ENCODE data around the gene GNB1L.

GNB1L gene

DNA sequence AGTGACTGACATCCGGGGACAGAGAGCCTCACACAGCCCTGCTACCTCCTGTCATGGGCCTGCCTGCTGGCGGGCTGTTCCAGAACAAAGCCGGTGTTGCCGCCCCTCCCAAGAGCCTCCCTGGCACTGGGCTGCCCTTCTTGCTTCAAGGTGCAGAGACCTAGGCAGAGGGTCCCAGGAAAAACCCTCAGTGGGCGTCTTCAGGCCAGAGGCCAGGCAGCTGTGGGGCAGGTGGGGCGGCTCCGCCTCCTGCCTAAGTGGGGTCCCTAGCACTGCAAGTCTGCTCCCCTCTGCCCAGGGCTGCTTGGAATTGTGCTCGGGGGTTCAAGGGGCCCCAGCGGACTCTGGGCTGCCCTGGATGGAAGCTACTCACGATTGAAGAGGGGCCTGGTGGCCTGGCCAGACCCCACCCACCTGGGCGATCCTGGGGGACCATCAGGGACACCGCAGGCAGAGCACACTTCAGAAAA lies 20.4 kb upstream of the GNB1L start:
- TF ChIP-seq, protein P1, sequence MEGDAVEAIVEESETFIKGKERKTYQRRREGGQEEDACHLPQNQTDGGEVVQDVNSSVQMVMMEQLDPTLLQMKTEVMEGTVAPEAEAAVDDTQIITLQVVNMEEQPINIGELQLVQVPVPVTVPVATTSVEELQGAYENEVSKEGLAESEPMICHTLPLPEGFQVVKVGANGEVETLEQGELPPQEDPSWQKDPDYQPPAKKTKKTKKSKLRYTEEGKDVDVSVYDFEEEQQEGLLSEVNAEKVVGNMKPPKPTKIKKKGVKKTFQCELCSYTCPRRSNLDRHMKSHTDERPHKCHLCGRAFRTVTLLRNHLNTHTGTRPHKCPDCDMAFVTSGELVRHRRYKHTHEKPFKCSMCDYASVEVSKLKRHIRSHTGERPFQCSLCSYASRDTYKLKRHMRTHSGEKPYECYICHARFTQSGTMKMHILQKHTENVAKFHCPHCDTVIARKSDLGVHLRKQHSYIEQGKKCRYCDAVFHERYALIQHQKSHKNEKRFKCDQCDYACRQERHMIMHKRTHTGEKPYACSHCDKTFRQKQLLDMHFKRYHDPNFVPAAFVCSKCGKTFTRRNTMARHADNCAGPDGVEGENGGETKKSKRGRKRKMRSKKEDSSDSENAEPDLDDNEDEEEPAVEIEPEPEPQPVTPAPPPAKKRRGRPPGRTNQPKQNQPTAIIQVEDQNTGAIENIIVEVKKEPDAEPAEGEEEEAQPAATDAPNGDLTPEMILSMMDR (IDR thresholded peaks at IDR 0.05; ENCODE audit: control insufficient read depth, insufficient read depth, low read depth, low read length, missing control alignments), result no peak
- no peak overlapping the region for H3K4me3 ChIP-seq (ENCODE audit: control insufficient read depth, low read depth, low read length)
- DNase-seq (ENCODE audit: low read depth), result no peak

DNA sequence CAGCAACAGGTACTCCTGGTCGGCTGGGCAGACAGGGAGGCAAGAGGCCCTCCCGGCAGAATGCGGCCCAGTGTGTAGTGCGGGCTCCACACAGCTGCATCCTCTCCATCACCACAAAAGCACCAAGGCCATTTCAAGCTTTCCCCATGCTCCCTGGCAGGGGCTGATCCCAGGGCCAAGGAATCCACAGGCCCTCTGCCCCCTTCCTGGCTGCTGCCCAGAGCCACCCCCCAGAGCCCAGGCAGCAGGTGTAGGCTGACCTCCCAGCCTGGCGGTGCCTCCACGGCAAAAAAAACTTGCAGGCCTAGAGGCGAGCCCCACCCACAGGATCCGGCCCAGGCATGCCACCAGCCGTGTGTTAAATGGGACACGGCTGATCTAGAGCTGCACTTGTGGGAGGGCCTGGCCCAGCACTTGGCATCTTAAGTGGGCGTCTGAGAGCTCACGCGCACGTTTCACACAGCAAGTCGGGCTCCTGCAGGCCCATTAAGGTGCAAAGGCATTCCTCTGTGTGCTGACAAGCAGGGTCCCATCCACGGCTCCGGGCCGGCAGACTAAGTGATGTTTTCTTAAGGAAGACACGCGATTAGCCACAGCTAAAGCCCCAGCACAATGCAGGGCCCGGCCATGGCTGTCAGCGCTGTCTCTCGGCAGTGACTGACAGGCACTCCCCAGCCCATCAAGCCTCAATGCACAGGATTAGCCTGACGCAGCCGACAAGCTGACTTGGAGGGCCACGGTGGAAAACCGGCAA lies 19.8 kb upstream of the GNB1L start:
- H3K4me3 ChIP-seq (ENCODE audit: control insufficient read depth, low read depth, low read length), result no peak overlapping the region
- TF ChIP-seq, protein P1 (IDR thresholded peaks at IDR 0.05; ENCODE audit: control insufficient read depth, insufficient read depth, low read depth, low read length, missing control alignments), result no peak
- DNase-seq (ENCODE audit: low read depth), result no peak

DNA sequence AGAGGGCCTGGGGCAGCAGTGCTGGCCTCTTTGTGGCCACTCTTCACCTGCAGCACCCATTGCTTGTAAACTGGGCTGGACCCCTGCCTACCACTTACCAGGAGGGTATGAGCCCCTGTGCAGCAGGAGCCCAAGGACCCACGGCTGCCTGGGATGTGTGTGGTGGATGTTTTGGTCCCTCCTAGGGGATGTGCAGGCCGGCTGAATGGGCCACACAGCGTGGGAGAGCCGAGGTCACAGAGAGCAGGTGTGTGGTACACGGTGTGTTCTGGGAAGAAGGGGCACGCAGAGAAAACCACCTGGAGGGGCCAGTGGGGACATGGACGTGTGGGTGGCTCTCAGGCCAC lies 19.3 kb upstream of the GNB1L start:
- no peak for DNase-seq (ENCODE audit: low read depth)
- TF ChIP-seq, protein P1 (IDR thresholded peaks at IDR 0.05; ENCODE audit: control insufficient read depth, insufficient read depth, low read depth, low read length, missing control alignments), result no peak

DNA sequence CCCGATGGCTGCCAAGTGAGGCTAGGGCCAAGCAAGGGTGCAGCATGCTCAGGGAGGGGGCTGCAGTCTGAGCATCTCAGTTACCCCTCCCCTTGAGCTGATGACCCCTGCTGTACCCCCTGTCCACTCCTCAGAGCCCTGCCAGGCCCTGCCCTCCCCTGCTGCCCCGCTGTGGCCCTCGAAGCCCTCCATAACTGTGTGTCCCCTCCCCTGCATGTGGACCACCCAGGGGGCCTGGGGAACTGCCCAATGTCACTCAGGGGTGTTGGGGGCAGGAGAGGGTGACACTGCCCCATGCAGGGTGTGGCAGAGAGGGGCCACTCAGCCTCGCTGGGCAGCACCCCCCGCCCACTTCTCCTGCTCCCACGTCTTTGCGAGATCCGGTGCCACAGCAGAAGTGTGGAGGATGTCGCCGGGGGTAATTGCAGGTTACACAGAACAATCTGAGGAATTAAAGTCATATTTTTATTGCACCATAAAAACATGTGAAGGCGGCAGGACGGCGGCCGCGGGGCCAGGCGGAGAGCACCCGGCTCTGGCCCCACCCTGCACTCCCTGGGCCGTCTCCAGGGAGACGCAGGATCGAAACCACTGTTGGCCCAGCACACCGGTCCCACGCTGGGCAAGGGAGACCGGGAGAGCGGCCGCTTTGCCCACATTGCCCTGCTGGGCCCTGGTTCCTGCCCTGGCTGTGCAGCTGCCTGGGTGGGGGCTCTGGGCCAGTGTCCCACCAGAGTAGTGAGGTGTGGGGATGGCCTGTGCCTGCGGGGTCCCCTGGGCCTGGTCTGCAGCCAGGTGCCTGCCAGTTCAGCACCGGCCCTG lies 18.7 kb upstream of the GNB1L start:
- DNase-seq (ENCODE audit: low read depth), result no peak
- TF ChIP-seq, protein P1 (IDR thresholded peaks at IDR 0.05; ENCODE audit: control insufficient read depth, insufficient read depth, low read depth, low read length, missing control alignments), result no peak
- H3K4me3 ChIP-seq (ENCODE audit: control insufficient read depth, low read depth, low read length), result no peak overlapping the region

More for the DNA sequence above, 19.3 kb upstream of the GNB1L start:
- no peak overlapping the region for H3K4me3 ChIP-seq (ENCODE audit: control insufficient read depth, low read depth, low read length)

DNA sequence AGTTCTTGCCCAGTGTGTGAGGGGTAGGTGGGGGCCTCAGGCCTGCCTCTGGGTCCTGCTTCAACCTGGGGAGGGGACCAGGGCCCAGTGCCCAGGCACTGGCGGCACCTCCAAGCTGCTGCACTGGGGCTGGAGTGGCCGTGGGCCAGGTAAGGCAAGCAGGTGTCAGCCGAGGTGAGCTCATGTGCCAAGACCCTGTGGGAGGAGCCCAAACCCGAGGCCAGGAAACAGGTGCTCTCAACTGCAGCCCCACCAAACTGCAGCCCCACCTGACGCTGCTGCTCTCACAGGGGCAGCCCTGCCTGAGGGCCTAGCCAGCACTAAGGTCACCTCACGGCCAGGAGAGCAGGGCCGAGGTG lies 18.1 kb upstream of the GNB1L start:
- no peak overlapping the region for H3K4me3 ChIP-seq (ENCODE audit: control insufficient read depth, low read depth, low read length)
- DNase-seq (ENCODE audit: low read depth), result no peak
- TF ChIP-seq, protein P1 (IDR thresholded peaks at IDR 0.05; ENCODE audit: control insufficient read depth, insufficient read depth, low read depth, low read length, missing control alignments), result no peak

DNA sequence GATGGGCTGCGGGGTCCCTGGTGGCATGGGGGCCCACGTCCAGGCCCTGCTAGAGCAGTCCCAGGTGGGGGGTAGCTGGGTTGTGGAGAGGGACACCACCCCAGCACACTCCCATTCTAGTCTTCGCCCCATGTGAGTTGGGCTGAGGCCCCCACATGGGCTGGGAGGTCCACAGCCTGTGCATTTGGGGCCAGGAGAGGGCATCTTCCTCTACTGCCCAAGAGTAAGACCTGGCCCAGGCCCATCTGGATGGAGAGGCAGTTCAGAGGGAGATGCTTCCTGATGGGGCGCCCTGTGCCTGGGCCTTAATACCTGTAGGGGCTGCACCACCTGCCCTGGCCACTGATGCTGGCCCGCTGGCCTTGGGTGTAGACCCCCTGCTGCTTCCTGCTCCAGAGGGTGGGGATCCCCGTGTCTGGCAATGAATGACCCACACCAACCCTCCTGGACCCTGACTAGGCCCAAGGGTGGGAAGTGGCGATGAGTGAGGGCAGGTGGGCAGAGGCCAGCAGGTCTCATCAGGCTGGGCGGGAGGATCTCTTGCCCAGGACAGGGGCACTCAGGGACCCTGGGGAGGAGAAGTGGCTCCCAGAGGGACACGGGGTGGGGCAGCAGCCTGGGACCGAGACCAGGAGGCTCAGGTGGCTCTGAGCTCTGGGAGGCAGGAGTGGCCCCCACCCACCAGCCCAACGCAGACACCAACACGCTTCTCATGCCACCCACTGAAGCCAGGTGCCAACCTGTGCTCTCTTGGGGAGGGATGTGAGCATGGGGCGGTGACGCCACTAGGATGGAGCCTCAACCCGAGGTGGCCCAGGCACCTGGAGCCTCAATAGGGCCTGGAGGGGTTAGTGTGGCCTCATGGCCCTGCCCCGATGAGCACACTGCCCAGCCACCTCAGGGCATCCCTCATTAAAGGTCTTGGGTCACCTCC lies 17.4 kb upstream of the GNB1L start:
- TF ChIP-seq, protein P1 (IDR thresholded peaks at IDR 0.05; ENCODE audit: control insufficient read depth, insufficient read depth, low read depth, low read length, missing control alignments), result no peak
- no peak overlapping the region for H3K4me3 ChIP-seq (ENCODE audit: control insufficient read depth, low read depth, low read length)
- no peak for DNase-seq (ENCODE audit: low read depth)
